Stomach (tissue), 9 donors: Measurements from ENCODE around the gene KRTAP10-12. TPM values are rescaled to one million over a fixed set of nuclear protein-coding genes. Genes with fewer than 3 reads are reported as not detected.

Source experiments
- DNase-seq, 2 donors: peaks; one replicate each; pipeline versions ENCODE4 v3.0.0 to v3.0.0-alpha.2; 2013 to 2019
- H3K27ac ChIP-seq, 5 donors: fragments of 200-600 bp in 4 of 5; sonication (generic) in 4 of 5; one replicate each; pipeline ENCODE4 v1.5.1; 2013 to 2019; ENCODE audit warnings: mild to moderate bottlenecking in 1 of 5, moderate library complexity in 1 of 5
- H3K27me3 ChIP-seq, 3 donors: fragments of 200-600 bp; sonication (generic); one replicate each; pipeline ENCODE4 v1.5.1; 2017 to 2019; ENCODE audit warnings: mixed run types in 1 of 3
- H3K36me3 ChIP-seq, 4 donors: fragments of 200-600 bp; sonication (generic); 1 replicate in 3 of 4; 2 replicates in 1 of 4; pipeline ENCODE4 v1.5.1; 2016 to 2019
- H3K4me1 ChIP-seq, 4 donors: fragments of 200-600 bp; sonication (generic); one replicate each; pipeline ENCODE4 v1.5.1; 2016 to 2019
- H3K4me3 ChIP-seq, 4 donors: fragments of 200-600 bp; sonication (generic) in 3 of 4; one replicate each; pipeline ENCODE4 v1.5.1; 2016 to 2019; ENCODE audit warnings: mild to moderate bottlenecking in 1 of 4
- H3K9me3 ChIP-seq, 4 donors: fragments of 200-600 bp; sonication (generic); one replicate each; pipeline ENCODE4 v1.5.1; 2016 to 2019
- CTCF ChIP-seq, 7 experiments: fragments of 450-650 bp in 4 of 7; fragments of 200-600 bp in 3 of 7; sonication (generic) in 3 of 7; IDR thresholded peaks; one replicate each; pipeline ENCODE4 v1.5.1; 2016 to 2019; ENCODE audit warnings: antibody characterized with exemption in 7 of 7, control low read depth in 2 of 7, mild to moderate bottlenecking in 1 of 7
- EP300 ChIP-seq: sonication (generic); formaldehyde crosslinking; IDR thresholded peaks from one replicate; pipeline ENCODE4 v1.6.1; 2017; ENCODE audit warnings: antibody characterized with exemption
- POLR2A ChIP-seq, 4 donors: fragments of 450-650 bp; IDR thresholded peaks; one replicate each; pipeline ENCODE4 v1.6.1; 2016; ENCODE audit warnings: antibody characterized with exemption in 4 of 4, control low read depth in 2 of 4, mild to moderate bottlenecking in 1 of 4, moderate library complexity in 1 of 4
- POLR2AphosphoS5 ChIP-seq, 3 donors: sonication (generic); formaldehyde crosslinking; IDR thresholded peaks; one replicate each; pipeline ENCODE4 v1.6.1; 2016; ENCODE audit warnings: antibody characterized with exemption in 3 of 3
- WGBS, 5 donors: extraction: QIAGEN DNeasy Blood & Tissue Kit in 3 of 5; methylation state at CpG; one replicate each; pipeline versions ENCODE4 v1.1.5 to v1.1.7; 2013 to 2018; 5-methylcytosine and 5-hydroxymethylcytosine counted together
- intact Hi-C: fragments of 100-400 bp; cut with DNase I; formaldehyde crosslinking; loops from one replicate; pipeline ENCODE4 v1.15.1; 2023; ENCODE audit warnings: low total_unique reads
- polyA plus RNA-seq, 3 donors: library from polyadenylated mRNA; stranded (reverse); fragments of 200-250 nt; gene quantifications; one replicate each; pipeline ENCODE4 v1.2.3, GENCODE V29; 2013
- total RNA-seq, 5 donors: library from RNA; depleted of rRNA; stranded (reverse); fragments of >200 nt; gene quantifications; one replicate each; pipeline versions ENCODE4 v1.1.0 to v1.2.3, GENCODE V29; 2014 to 2016
- donor health status: healthy with polysubstance abuse.
- donor health status: Bipolar disorder and iron deficiency.
- donor health status: healthy.

KRTAP10-12 gene
- total and polyA plus RNA-seq, 8 donors: not detected

- H3K27me3 ChIP-seq: peaks cover 0 to 54% (median 10%) of the 10 kb centered on the region in 3 donors
- no peaks in the 10 kb centered on the region for H3K36me3 ChIP-seq
- intact Hi-C loops: no loop called here
- H3K4me1 ChIP-seq: no peaks in the 10 kb centered on the region
- DNase-seq: no peak
- peaks cover 0 to 2% (median 0%) of the 10 kb centered on the region in 4 donors for H3K9me3 ChIP-seq
- TF ChIP-seq POLR2AphosphoS5 (IDR thresholded peaks at IDR 0.05) (no peak), CTCF (IDR thresholded peaks at IDR 0.05) (no peak), POLR2A (IDR thresholded peaks at IDR 0.05) (no peak), EP300 (no peak)
- no peak overlapping the region for H3K27ac ChIP-seq
- H3K4me3 ChIP-seq: no peak overlapping the region
- WGBS, 5 donors: 60 to 72% (median 66%) methylated on average over 9 of the region's 9 CpGs
Observed at GRCh38 chr21:44730951-44731579, 34.1 kb downstream of the KRTAP10-12 start.

- no peak for DNase-seq
- no peak for TF ChIP-seq CTCF (IDR thresholded peaks at IDR 0.05)
- no peak for TF ChIP-seq EP300
- TF ChIP-seq POLR2A (IDR thresholded peaks at IDR 0.05): no peak
- TF ChIP-seq POLR2AphosphoS5 (IDR thresholded peaks at IDR 0.05): no peak
- intact Hi-C loops: no loop called here
- peaks cover 0 to 14% (median 10%) of the 10 kb centered on the region in 4 donors for H3K9me3 ChIP-seq
- no peaks in the 10 kb centered on the region for H3K4me1 ChIP-seq
- WGBS, 5 donors: 88 to 95% (median 92%) methylated on average over 10 of the region's 10 CpGs
- no peak overlapping the region for H3K4me3 ChIP-seq
- H3K27ac ChIP-seq: no peak overlapping the region
- peaks cover 0 to 42% (median 10%) of the 10 kb centered on the region in 3 donors for H3K27me3 ChIP-seq
- no peaks in the 10 kb centered on the region for H3K36me3 ChIP-seq
Observed at GRCh38 chr21:44732263-44732662, 35.3 kb downstream of the KRTAP10-12 start.

- Histone ChIP-seq H3K27ac (no peak overlapping the region), H3K4me3 (no peak overlapping the region), H3K9me3 (peaks cover 0 to 21% (median 17%) of the 10 kb centered on the region in 4 donors), H3K36me3 (no peaks in the 10 kb centered on the region), H3K4me1 (no peaks in the 10 kb centered on the region), H3K27me3 (peaks cover 0 to 35% (median 3%) of the 10 kb centered on the region in 3 donors)
- intact Hi-C loops: no loop called here
- TF ChIP-seq POLR2A (IDR thresholded peaks at IDR 0.05): no peak
- no peak for TF ChIP-seq EP300
- TF ChIP-seq POLR2AphosphoS5 (IDR thresholded peaks at IDR 0.05): no peak
- no peak for TF ChIP-seq CTCF (IDR thresholded peaks at IDR 0.05)
- DNase-seq: no peak
- 74 to 88% (median 81%) methylated on average over 8 to 11 of the region's 11 CpGs for WGBS, 5 donors
Observed at GRCh38 chr21:44732956-44733355, 36.0 kb downstream of the KRTAP10-12 start.

- Histone ChIP-seq H3K9me3 (peaks cover 0 to 34% (median 25%) of the 10 kb centered on the region in 4 donors), H3K27ac (no peak overlapping the region), H3K4me3 (no peak overlapping the region), H3K27me3 (peaks cover 0 to 30% (median 0%) of the 10 kb centered on the region in 3 donors), H3K36me3 (no peaks in the 10 kb centered on the region), H3K4me1 (no peaks in the 10 kb centered on the region)
- TF ChIP-seq POLR2A (IDR thresholded peaks at IDR 0.05) (no peak), POLR2AphosphoS5 (IDR thresholded peaks at IDR 0.05) (no peak), CTCF (IDR thresholded peaks at IDR 0.05) (no peak), EP300 (no peak)
- WGBS, 5 donors: 79 to 87% (median 85%) methylated on average over 16 to 21 of the region's 21 CpGs
- DNase-seq: no peak
- intact Hi-C loops: no loop called here
Observed at GRCh38 chr21:44734026-44734745, 37.2 kb downstream of the KRTAP10-12 start.
